PC-9 (cell line): Measurements from ENCODE around the gene SKIDA1. TPM values are rescaled to one million over a fixed set of nuclear protein-coding genes. Genes with fewer than 3 reads are reported as not detected.

Source experiments
- BruUV-seq: library from RNA; stranded (reverse); fragments of 400-500 nt; replicated peaks from 2 replicates; lab custom pipeline; 2021; lab: Mats Ljungman, UMichigan
- CTCF ChIA-PET: fragments of 300-600 bp; sonication (Branson Sonifier 250); formaldehyde crosslinking; loops from one replicate; lab custom pipeline; 2022; ENCODE audit warnings: antibody characterized with exemption; lab: Charles Lee
- POLR2A ChIA-PET: fragments of 300-600 bp; sonication (Branson Sonifier 250); formaldehyde crosslinking; loops from one replicate; lab custom pipeline; 2022; ENCODE audit warnings: antibody characterized with exemption; ENCODE audit not compliant: unreplicated experiment; lab: Charles Lee
- DNase-seq, 2 experiments: peaks; one replicate each; pipeline versions ENCODE4 v3.0.0 to v3.0.0-alpha.2; 2015 to 2022; ENCODE audit warnings: mixed read lengths in 1 of 2
- H2AFZ ChIP-seq: fragments of 200-600 bp; sonication (generic); 2 replicates; pipeline ENCODE4 v1.8.1; 2017; ENCODE audit warnings: antibody characterized with exemption
- H3F3A ChIP-seq: fragments of 200-600 bp; sonication (generic); 2 replicates; pipeline ENCODE4 v1.8.1; 2017; ENCODE audit warnings: antibody characterized with exemption, mild to moderate bottlenecking, low read depth; ENCODE audit not compliant: insufficient read depth
- H3K27ac ChIP-seq: fragments of 200-600 bp; sonication (generic); 2 replicates; pipeline ENCODE4 v1.6.1; 2016; ENCODE audit warnings: mixed run types
- H3K27me3 ChIP-seq: fragments of 200-600 bp; sonication (generic); 2 replicates; pipeline ENCODE4 v1.6.1; 2016; ENCODE audit warnings: low read depth, mixed run types; ENCODE audit not compliant: insufficient read depth
- H3K36me3 ChIP-seq: fragments of 200-600 bp; sonication (generic); 2 replicates; pipeline ENCODE4 v1.6.1; 2016; ENCODE audit warnings: low read depth, mixed run types
- H3K4me1 ChIP-seq: fragments of 200-600 bp; sonication (generic); replicated peaks from 2 replicates; pipeline ENCODE4 v1.6.1; 2016; ENCODE audit warnings: mixed run types; ENCODE audit not compliant: insufficient read depth
- H3K4me2 ChIP-seq: fragments of 200-600 bp; sonication (generic); 2 replicates; pipeline ENCODE4 v1.6.1; 2017; ENCODE audit warnings: mixed run types
- H3K4me3 ChIP-seq: fragments of 200-600 bp; sonication (generic); 2 replicates; pipeline ENCODE4 v1.6.1; 2016; ENCODE audit warnings: mixed run types
- H3K79me2 ChIP-seq: fragments of 200-600 bp; sonication (generic); 2 replicates; pipeline ENCODE4 v1.6.1; 2017; ENCODE audit warnings: low read depth, mixed run types
- H3K9me2 ChIP-seq: fragments of 200-600 bp; sonication (generic); 2 replicates; pipeline ENCODE4 v1.8.1; 2017; ENCODE audit warnings: mild to moderate bottlenecking; ENCODE audit not compliant: insufficient read depth
- H3K9me3 ChIP-seq: fragments of 200-600 bp; sonication (generic); 2 replicates; pipeline ENCODE4 v1.8.1; 2016; ENCODE audit warnings: low read depth; ENCODE audit not compliant: insufficient read depth
- H4K20me1 ChIP-seq: fragments of 200-600 bp; sonication (generic); 2 replicates; pipeline ENCODE4 v1.8.1; 2017; ENCODE audit not compliant: insufficient read depth
- CTCF ChIP-seq: fragments of 200-600 bp; sonication (generic); conservative IDR thresholded peaks from 2 replicates; pipeline ENCODE4 v1.6.1; 2017; ENCODE audit warnings: mixed run types, antibody characterized with exemption, mild to moderate bottlenecking, moderate library complexity
- EZH2 ChIP-seq: fragments of 200-600 bp; sonication (generic); IDR thresholded peaks from 2 replicates; pipeline ENCODE4 v1.8.0; 2017; ENCODE audit warnings: antibody characterized with exemption, low read depth
- intact Hi-C: fragments of 100-400 bp; cut with micrococcal nuclease; formaldehyde crosslinking; loops from one replicate; pipeline ENCODE4 v1.10.0; 2022; ENCODE audit not compliant: unreplicated experiment
- total RNA-seq: library from RNA; stranded (reverse); gene quantifications from 2 replicates; pipeline ENCODE4 v1.2.3, GENCODE V29; 2021

SKIDA1 gene
- total RNA-seq, 1 experiment from 2014 or later = 1.1 TPM

DNA sequence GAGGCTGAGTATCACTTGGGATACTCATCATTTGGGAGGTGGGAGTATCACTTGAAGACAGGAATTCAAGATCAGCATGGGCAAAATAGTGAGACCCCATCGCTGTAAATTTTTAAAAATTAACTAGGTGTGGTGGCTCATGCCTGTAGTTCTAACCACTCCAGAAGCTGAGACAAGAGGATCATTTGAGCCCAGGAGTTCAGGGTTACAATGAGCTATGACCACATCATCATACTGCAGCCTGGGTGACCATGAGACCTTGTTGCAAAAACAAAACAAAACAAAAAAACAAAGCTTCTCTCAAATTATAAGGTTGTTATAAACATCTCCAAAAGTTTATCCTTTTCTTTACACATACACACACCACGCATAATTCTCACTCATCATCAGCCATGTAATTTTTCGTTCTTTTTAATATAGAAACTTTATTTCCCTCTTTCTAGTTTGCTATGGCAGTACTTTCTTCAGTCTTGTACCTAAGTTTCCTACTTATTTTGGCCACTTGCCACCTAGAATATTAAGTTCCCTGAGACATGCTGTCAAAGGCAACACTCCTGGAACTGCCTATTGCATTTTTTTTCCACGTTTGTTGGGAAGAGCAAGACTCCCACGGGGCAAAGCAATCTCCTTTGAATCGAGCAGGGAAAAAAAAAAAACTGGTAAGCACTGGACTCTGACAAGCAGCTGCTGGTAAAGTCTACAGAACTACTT is 37.1 kb downstream of the SKIDA1 start:
- ChIA-PET POLR2A (interaction anchor here (0.6 kb wide), 1 partner anchor 460 kb away, joined by 4 read pairs; no protein-coding TSS in a partner anchor), CTCF (no interaction called here)
- H3K4me3 ChIP-seq = no peak overlapping the region
- no peaks in the 10 kb centered on the region for H3K9me2 ChIP-seq
- intact Hi-C loops = no loop called here
- H3K9me3 ChIP-seq = no peaks in the 10 kb centered on the region
- no peak overlapping the region for H3K27ac ChIP-seq
- no peaks in the 10 kb centered on the region for H4K20me1 ChIP-seq
- no peaks in the 10 kb centered on the region for H3F3A ChIP-seq
- TF ChIP-seq EZH2 (no peak), CTCF (no peak)
- H3K4me2 ChIP-seq = no peak overlapping the region
- no TSS peak for BruUV-seq
- H3K36me3 ChIP-seq = no peaks in the 10 kb centered on the region
- H3K79me2 ChIP-seq = no peaks in the 10 kb centered on the region
- H3K4me1 ChIP-seq = no peaks in the 10 kb centered on the region
- no peak overlapping the region for H2AFZ ChIP-seq
- no peaks in the 10 kb centered on the region for H3K27me3 ChIP-seq
- DNase-seq = no peak

- intact Hi-C loops = no loop called here
- Histone ChIP-seq H3K79me2 (no peaks in the 10 kb centered on the region), H3K9me2 (no peaks in the 10 kb centered on the region), H3K27me3 (no peaks in the 10 kb centered on the region), H3K4me1 (no peaks in the 10 kb centered on the region), H3K4me3 (no peak overlapping the region), H2AFZ (no peak overlapping the region), H3K4me2 (no peak overlapping the region), H3K27ac (no peak overlapping the region), H3K9me3 (no peaks in the 10 kb centered on the region), H4K20me1 (no peaks in the 10 kb centered on the region), H3K36me3 (no peaks in the 10 kb centered on the region), H3F3A (no peaks in the 10 kb centered on the region)
- no TSS peak for BruUV-seq
- CTCF ChIA-PET = no interaction called here
- DNase-seq = no peak
- POLR2A ChIA-PET = interaction anchor here (0.6 kb wide), 1 partner anchor 459 kb away, joined by 4 read pairs; no protein-coding TSS in a partner anchor
- TF ChIP-seq EZH2 (no peak), CTCF (no peak)
Observed at GRCh38 chr10:21487416-21488180, 37.9 kb downstream of the SKIDA1 start.

GRCh38 chr10:21482821-21483220 is 42.7 kb downstream of the SKIDA1 start:
- no peak for DNase-seq
- Histone ChIP-seq H2AFZ (no peak overlapping the region), H3F3A (no peaks in the 10 kb centered on the region), H3K4me1 (no peaks in the 10 kb centered on the region), H3K79me2 (no peaks in the 10 kb centered on the region), H3K4me2 (no peak overlapping the region), H3K4me3 (no peak overlapping the region), H3K27ac (no peak overlapping the region), H4K20me1 (no peaks in the 10 kb centered on the region), H3K36me3 (no peaks in the 10 kb centered on the region), H3K27me3 (no peaks in the 10 kb centered on the region), H3K9me2 (no peaks in the 10 kb centered on the region), H3K9me3 (no peaks in the 10 kb centered on the region)
- intact Hi-C loops = no loop called here
- BruUV-seq = no TSS peak
- ChIA-PET CTCF (no interaction called here), POLR2A (no interaction called here)
- no peak for TF ChIP-seq CTCF
- no peak for TF ChIP-seq EZH2
